Psoas muscle (tissue), 8 donors: ENCODE data around the gene TMEM270. TPM values are rescaled to one million over a fixed set of nuclear protein-coding genes. Genes with fewer than 3 reads are reported as not detected.

ENCODE experiments used
- ATAC-seq, 4 donors: fragments of 200-7000 bp; cut with Tn5 transposase; one replicate each; pipeline ENCODE4 v1.9.1; 2020; ENCODE audit warnings: moderate library complexity in 3 of 4, mild to moderate bottlenecking in 2 of 4
- DNase-seq, 2 donors: peaks; one replicate each; pipeline ENCODE4 v3.0.0-alpha.2; 2020
- H3K27ac ChIP-seq: fragments of 200-600 bp; one replicate; pipeline ENCODE4 v1.8.0; 2022
- H3K27me3 ChIP-seq, 3 donors: fragments of 200-600 bp in 1 of 3; one replicate each; pipeline versions ENCODE4 v1.6.1 to v1.8.0; 2013 to 2022; ENCODE audit warnings: low read length in 2 of 3, mild to moderate bottlenecking in 2 of 3, moderate library complexity in 1 of 3; ENCODE audit not compliant: insufficient read depth in 3 of 3
- H3K36me3 ChIP-seq, 2 donors: fragments of 200-600 bp in 1 of 2; one replicate each; pipeline versions ENCODE4 v1.6.1 to v1.8.0; 2013 to 2022; ENCODE audit warnings: low read depth in 1 of 2, mild to moderate bottlenecking in 1 of 2, moderate library complexity in 1 of 2; ENCODE audit not compliant: insufficient read depth in 1 of 2
- H3K4me1 ChIP-seq: fragments of 200-600 bp; one replicate; pipeline ENCODE4 v1.8.0; 2022
- H3K4me3 ChIP-seq: fragments of 200-600 bp; one replicate; pipeline ENCODE4 v1.8.0; 2022; ENCODE audit warnings: mild to moderate bottlenecking
- H3K9me3 ChIP-seq: fragments of 200-600 bp; one replicate; pipeline ENCODE4 v1.8.0; 2022
- WGBS, 3 donors: extraction: QIAGEN DNeasy Blood & Tissue Kit; methylation state at CpG; one replicate each; pipeline versions ENCODE4 v1.1.6 to v1.1.7; 2013; 5-methylcytosine and 5-hydroxymethylcytosine counted together
- intact Hi-C, 2 donors: fragments of 100-400 bp; cut with DNase I; formaldehyde crosslinking; loops; one replicate each; pipeline versions ENCODE4 v1.11.0 to v1.14.2; 2022
- polyA plus RNA-seq, 3 donors: library from polyadenylated mRNA; stranded (reverse); fragments of 200-250 nt; gene quantifications; one replicate each; pipeline ENCODE4 v1.2.3, GENCODE V29; 2013
- total RNA-seq, 4 donors: library from RNA; stranded (reverse); fragmentation: NEBNext Ultra II Directional in 2 of 4; extraction: Animal tissue kit (Norgen Biotek cat#: 25700) in 2 of 4; gene quantifications; one replicate each; pipeline versions ENCODE4 v1.2.1 to v1.2.4, GENCODE V29; 2021 to 2023
- TF ChIP-seq, protein P1 (sequence below): fragments of 200-600 bp; IDR thresholded peaks from one replicate; pipeline ENCODE4 v1.8.0; 2022; ENCODE audit warnings: antibody characterized with exemption
- donor health status: healthy with polysubstance abuse.
- donor health status: DM: no; HTN: no; CAD: no; lungs with moderate emphysema.
- donor health status: Bipolar disorder and iron deficiency.
- donor health status: healthy.
- donor health status: DM: yes; HTN: yes; CAD: no.
- donor health status: DM: no; HTN: no; CAD: no.
- donor health status: DM: no; HTN: no; CAD: no.
- donor health status: DM: yes; HTN: yes; CAD: no.

Gene TMEM270
- total and polyA plus RNA-seq, 7 donors = not detected

- 94 to 96% (median 94%) methylated on average over 16 of the region's 16 CpGs for WGBS, 3 donors
- H3K9me3 ChIP-seq = no peaks in the 10 kb centered on the region
- TF ChIP-seq, protein P1, sequence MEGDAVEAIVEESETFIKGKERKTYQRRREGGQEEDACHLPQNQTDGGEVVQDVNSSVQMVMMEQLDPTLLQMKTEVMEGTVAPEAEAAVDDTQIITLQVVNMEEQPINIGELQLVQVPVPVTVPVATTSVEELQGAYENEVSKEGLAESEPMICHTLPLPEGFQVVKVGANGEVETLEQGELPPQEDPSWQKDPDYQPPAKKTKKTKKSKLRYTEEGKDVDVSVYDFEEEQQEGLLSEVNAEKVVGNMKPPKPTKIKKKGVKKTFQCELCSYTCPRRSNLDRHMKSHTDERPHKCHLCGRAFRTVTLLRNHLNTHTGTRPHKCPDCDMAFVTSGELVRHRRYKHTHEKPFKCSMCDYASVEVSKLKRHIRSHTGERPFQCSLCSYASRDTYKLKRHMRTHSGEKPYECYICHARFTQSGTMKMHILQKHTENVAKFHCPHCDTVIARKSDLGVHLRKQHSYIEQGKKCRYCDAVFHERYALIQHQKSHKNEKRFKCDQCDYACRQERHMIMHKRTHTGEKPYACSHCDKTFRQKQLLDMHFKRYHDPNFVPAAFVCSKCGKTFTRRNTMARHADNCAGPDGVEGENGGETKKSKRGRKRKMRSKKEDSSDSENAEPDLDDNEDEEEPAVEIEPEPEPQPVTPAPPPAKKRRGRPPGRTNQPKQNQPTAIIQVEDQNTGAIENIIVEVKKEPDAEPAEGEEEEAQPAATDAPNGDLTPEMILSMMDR = no peak
- H3K4me3 ChIP-seq = no peak overlapping the region
- peaks cover 2% of the 10 kb centered on the region for H3K4me1 ChIP-seq
- DNase-seq (no peak), ATAC-seq (no peak)
- intact Hi-C loops = no loop called here
- no peaks in the 10 kb centered on the region for H3K27me3 ChIP-seq
- no peak overlapping the region for H3K27ac ChIP-seq
- no peaks in the 10 kb centered on the region for H3K36me3 ChIP-seq
These were observed 20.1 kb upstream of the TMEM270 start for GRCh38 chr7:73840715-73841379.

GRCh38 chr7:73841689-73842066 is 19.3 kb upstream of the TMEM270 start:
- H3K27ac ChIP-seq = no peak overlapping the region
- TF ChIP-seq, protein P1 = no peak
- H3K4me3 ChIP-seq = peak overlapping the region; percentile 76
- peak in 2 of 4 donors; percentile 5 for ATAC-seq
- DNase-seq = no peak
- H3K27me3 ChIP-seq = no peaks in the 10 kb centered on the region
- 51 to 59% (median 58%) methylated on average over 14 to 15 of the region's 15 CpGs for WGBS, 3 donors
- peaks cover 2% of the 10 kb centered on the region for H3K4me1 ChIP-seq
- no peaks in the 10 kb centered on the region for H3K36me3 ChIP-seq
- intact Hi-C loops = no loop called here
- no peaks in the 10 kb centered on the region for H3K9me3 ChIP-seq

- TF ChIP-seq, protein P1 = no peak
- Histone ChIP-seq H3K4me3 (peak within 1 kb of the TSS; percentile 76), H3K27ac (peak within 1 kb of the TSS; percentile 41), H3K27me3 (no peaks in the 10 kb centered on the region), H3K9me3 (no peaks in the 10 kb centered on the region), H3K36me3 (no peaks in the 10 kb centered on the region), H3K4me1 (peaks cover 2% of the 10 kb centered on the region)
- DNase-seq (peak; percentile 93 to 96), ATAC-seq (peak; percentile 97 to 99 (median 98))
- intact Hi-C loops = no loop called here
- WGBS, 3 donors = 3 to 4% (median 4%) methylated on average over 33 to 43 of the region's 45 CpGs
These were observed 18.6 kb upstream of the TMEM270 start, which contains the start of gene METTL27 for GRCh38 chr7:73842067-73842976. Gene METTL27, minus strand, starts transcription at chr7:73842516. Its CDS starts 376 bp downstream, at chr7:73842140.

DNA sequence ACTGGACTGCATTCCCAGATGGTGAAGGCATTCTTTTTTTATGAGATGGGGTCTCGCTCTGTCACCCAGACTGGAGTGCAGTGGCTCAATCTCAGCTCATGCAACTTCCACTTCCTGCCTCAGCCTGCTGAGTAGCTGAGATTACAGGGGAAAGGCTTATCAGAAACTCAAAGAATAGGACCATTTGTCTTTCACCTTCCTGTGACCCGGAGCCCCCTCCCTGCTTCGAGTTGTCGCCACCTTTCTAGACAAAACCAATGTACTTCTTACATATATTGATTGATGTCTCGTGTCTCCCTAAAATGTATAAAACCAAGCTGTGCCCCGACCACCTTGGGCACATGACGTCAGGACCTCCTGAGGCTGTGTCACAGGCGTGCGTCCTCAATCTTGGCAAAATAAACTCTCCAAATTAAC is 16.8 kb upstream of the TMEM270 start:
- no peaks in the 10 kb centered on the region for H3K9me3 ChIP-seq
- no peak overlapping the region for H3K4me3 ChIP-seq
- no peaks in the 10 kb centered on the region for H3K36me3 ChIP-seq
- intact Hi-C loops = no loop called here
- no peak overlapping the region for H3K27ac ChIP-seq
- no peaks in the 10 kb centered on the region for H3K27me3 ChIP-seq
- ATAC-seq = no peak
- peaks cover 2% of the 10 kb centered on the region for H3K4me1 ChIP-seq
- TF ChIP-seq, protein P1 = no peak
- 45 to 52% (median 50%) methylated on average over 9 of the region's 9 CpGs for WGBS, 3 donors
- no peak for DNase-seq
